Panc1 (cell line): Measurements from ENCODE around the gene ZNF689. TPM values are rescaled to one million over a fixed set of nuclear protein-coding genes. Genes with fewer than 3 reads are reported as not detected.

Experiments used
- ATAC-seq: fragments of 200-7000 bp; cut with Tn5 transposase; 2 replicates; pipeline ENCODE4 v1.9.1; 2020; ENCODE audit warnings: mild to moderate bottlenecking, moderate library complexity
- BruUV-seq: library from RNA; stranded (reverse); fragments of 400-500 nt; replicated peaks from 2 replicates; lab custom pipeline; 2021; lab: Mats Ljungman, UMichigan
- CTCF ChIA-PET: fragments of 300-600 bp; sonication (Branson Sonifier 250); formaldehyde crosslinking; loops from one replicate; lab custom pipeline; 2022; ENCODE audit warnings: antibody characterized with exemption; lab: Charles Lee
- POLR2A ChIA-PET: fragments of 300-600 bp; sonication (Branson Sonifier 250); formaldehyde crosslinking; loops from one replicate; lab custom pipeline; 2022; ENCODE audit warnings: antibody characterized with exemption; lab: Charles Lee
- DNase-seq: peaks from one replicate; pipeline ENCODE4 v3.0.0-alpha.2; 2010; ENCODE audit warnings: low read depth, low spot score
- H3K27ac ChIP-seq: 2 replicates; pipeline ENCODE4 v1.5.1; 2011; ENCODE audit warnings: mild to moderate bottlenecking, low read length, inconsistent platforms
- H3K27me3 ChIP-seq: fragments of 200-500 bp; sonication (Bioruptor generic); 2 replicates; pipeline ENCODE4 v1.6.0; 2014; ENCODE audit warnings: low read length, inconsistent platforms; ENCODE audit not compliant: control insufficient read depth, insufficient read depth
- H3K36me3 ChIP-seq: fragments of 200-500 bp; sonication (Bioruptor generic); 2 replicates; pipeline ENCODE4 v1.5.1; 2014; ENCODE audit warnings: inconsistent platforms, mild to moderate bottlenecking, low read length, moderate library complexity; ENCODE audit not compliant: control insufficient read depth, insufficient read depth
- H3K4me1 ChIP-seq: 2 replicates; pipeline ENCODE4 v1.5.1; 2011; ENCODE audit warnings: inconsistent platforms, mild to moderate bottlenecking, low read length, moderate library complexity; ENCODE audit not compliant: control insufficient read depth, insufficient read depth
- H3K4me3 ChIP-seq, 2 experiments: 2 replicates each; pipeline ENCODE4 v1.5.1; 2011 to 2012; ENCODE audit warnings: low read depth in 2 of 2, low read length in 2 of 2, mild to moderate bottlenecking in 2 of 2, inconsistent platforms in 1 of 2, moderate library complexity in 1 of 2
- H3K9me3 ChIP-seq: fragments of 200-500 bp; sonication (Bioruptor generic); 2 replicates; pipeline ENCODE4 v1.5.1; 2014; ENCODE audit warnings: low read depth, mild to moderate bottlenecking, inconsistent platforms, low read length, moderate library complexity; ENCODE audit not compliant: control insufficient read depth, insufficient read depth
- CTCF ChIP-seq: fragments of 450-650 bp; IDR thresholded peaks from 2 replicates; pipeline ENCODE4 v1.5.1; 2017; ENCODE audit warnings: mild to moderate bottlenecking
- POLR2AphosphoS5 ChIP-seq: IDR thresholded peaks from 2 replicates; pipeline ENCODE4 v1.6.1; 2012; ENCODE audit warnings: mild to moderate bottlenecking, low read depth, low read length, moderate library complexity
- REST ChIP-seq, 2 experiments: IDR thresholded peaks; 2 replicates each; pipeline ENCODE4 v1.6.1; 2011 to 2012; ENCODE audit warnings: low read depth in 2 of 2, control low read depth in 1 of 2, low read length in 1 of 2, mild to moderate bottlenecking in 1 of 2, moderate library complexity in 1 of 2; ENCODE audit not compliant: insufficient read depth in 1 of 2
- SIN3A ChIP-seq: IDR thresholded peaks from 2 replicates; pipeline ENCODE4 v1.6.1; 2012; ENCODE audit warnings: low read depth, mild to moderate bottlenecking, low read length, moderate library complexity, borderline replicate concordance; ENCODE audit not compliant: insufficient read depth
- TCF7L2 ChIP-seq: IDR thresholded peaks from 2 replicates; pipeline ENCODE4 v1.6.1; 2011; ENCODE audit warnings: mild to moderate bottlenecking, low read depth, low read length, inconsistent platforms
- in situ Hi-C: cut with HindIII; loops from 2 replicates; pipeline ENCODE4 v1.10.0; 2016; ENCODE audit warnings: low sequenced_read_pairs, low pct_unique_long_range_greater_than_20kb
- intact Hi-C: fragments of 100-400 bp; cut with micrococcal nuclease; formaldehyde crosslinking; loops from one replicate; pipeline ENCODE4 v1.10.0; 2022; ENCODE audit not compliant: unreplicated experiment
- total RNA-seq: library from RNA; stranded (reverse); gene quantifications from one replicate; pipeline ENCODE4 v1.2.1, GENCODE V29; 2021; ENCODE audit not compliant: unreplicated experiment

The ZNF689 gene
- total RNA-seq, 1 experiment from 2014 or later = 16.5 TPM

- peaks cover 14% of the 10 kb centered on the region for H3K4me1 ChIP-seq
- peak overlapping the region; percentile 98 for H3K27ac ChIP-seq
- H3K27me3 ChIP-seq = no peaks in the 10 kb centered on the region
- DNase-seq (no peak), ATAC-seq (peak; percentile 74)
- intact Hi-C loops (no loop called here), in situ Hi-C loops (no loop called here)
- peak overlapping the region; percentile 79 to 90 for H3K4me3 ChIP-seq
- BruUV-seq = no TSS peak
- ChIA-PET POLR2A (interaction anchor here (0.5 kb wide), 1 partner anchor 248 kb away, joined by 3 read pairs; no protein-coding TSS in a partner anchor), CTCF (interaction anchor here (1.0 kb wide), 1 partner anchor 11 kb away, joined by 4 read pairs; no protein-coding TSS in a partner anchor)
- H3K9me3 ChIP-seq = no peaks in the 10 kb centered on the region
- TF ChIP-seq SIN3A = no peak
- 0 out of 4 replicates have a peak, but pooled peaks of 1 of the 2 experiments have one; percentile 14 for TF ChIP-seq REST (IDR thresholded peaks at IDR 0.05; ENCODE audit: insufficient read depth in 1 of 2, low read depth in 2 of 2, low read length in 1 of 2)
- no peak for TF ChIP-seq POLR2AphosphoS5
- H3K36me3 ChIP-seq = no peaks in the 10 kb centered on the region; the same call in 1 of the 2 replicates
Observed at GRCh38 chr16:30609002-30609925, 925 bp downstream of the ZNF689 start.

GRCh38 chr16:30606004-30606403, 4.2 kb downstream of the ZNF689 start:
- Histone ChIP-seq H3K4me3 (no peak overlapping the region), H3K9me3 (no peaks in the 10 kb centered on the region), H3K27me3 (no peaks in the 10 kb centered on the region), H3K27ac (no peak overlapping the region), H3K4me1 (peaks cover 15% of the 10 kb centered on the region), H3K36me3 (peaks cover 3% of the 10 kb centered on the region)
- in situ Hi-C loops = no loop called here
- CTCF ChIA-PET = no interaction called here
- DNase-seq (no peak), ATAC-seq (no peak)
- no peak for TF ChIP-seq POLR2AphosphoS5
- TF ChIP-seq REST (IDR thresholded peaks at IDR 0.05; ENCODE audit: insufficient read depth in 1 of 2, low read depth in 2 of 2, low read length in 1 of 2) = no peak
- no peak for TF ChIP-seq CTCF
- TF ChIP-seq SIN3A = no peak
- no peak for TF ChIP-seq TCF7L2
- intact Hi-C loops = no loop called here
- POLR2A ChIA-PET = no interaction called here
- no TSS peak for BruUV-seq
